Measurements from ENCODE around the gene FRMD1.

FRMD1 gene

GRCh38 chr6:168055696-168056489 is 23.1 kb downstream of the FRMD1 start:
- no peak for DNase-seq

- no peak for DNase-seq
Measured at GRCh38 chr6:168054765-168055560, 24.0 kb downstream of the FRMD1 start.

- DNase-seq, result no peak
Measured at GRCh38 chr6:168053957-168054471, 25.0 kb downstream of the FRMD1 start.

- no peak for DNase-seq
Measured at GRCh38 chr6:168053086-168053956, 25.7 kb downstream of the FRMD1 start.

GRCh38 chr6:168052291-168052891 is 26.6 kb downstream of the FRMD1 start:
- no peak for DNase-seq

- no peak for DNase-seq
Measured at GRCh38 chr6:168051648-168052047, 27.4 kb downstream of the FRMD1 start.

GRCh38 chr6:168050881-168051586 is 28.0 kb downstream of the FRMD1 start:
- DNase-seq, result no peak

GRCh38 chr6:168050225-168050880 is 28.7 kb downstream of the FRMD1 start:
- DNase-seq, result no peak

GRCh38 chr6:168049706-168050224 is 29.2 kb downstream of the FRMD1 start:
- DNase-seq, result peak; percentile 42

- no peak for DNase-seq
Measured at GRCh38 chr6:168049277-168049676, 29.7 kb downstream of the FRMD1 start.

GRCh38 chr6:168048724-168049025 is 30.3 kb downstream of the FRMD1 start:
- DNase-seq, result no peak

- no peak for DNase-seq
Measured at GRCh38 chr6:168047841-168048723, 30.9 kb downstream of the FRMD1 start.

GRCh38 chr6:168046696-168047095 is 32.3 kb downstream of the FRMD1 start:
- no peak for DNase-seq

- no peak for DNase-seq
Measured at GRCh38 chr6:168045706-168046620, 33.0 kb downstream of the FRMD1 start.

- no peak for DNase-seq
Measured at GRCh38 chr6:168045141-168045691, 33.8 kb downstream of the FRMD1 start.

- no peak for DNase-seq
Measured at GRCh38 chr6:168044521-168045130, 34.4 kb downstream of the FRMD1 start.

GRCh38 chr6:168043848-168044415 is 35.1 kb downstream of the FRMD1 start:
- no peak for DNase-seq
